ENCODE results near the gene LONRF3.
"Not testable (repeated sequence)": the region's sequence is repeated elsewhere in the genome, so short reads cannot be mapped to it uniquely, and the experiment has no call there.

DNA sequence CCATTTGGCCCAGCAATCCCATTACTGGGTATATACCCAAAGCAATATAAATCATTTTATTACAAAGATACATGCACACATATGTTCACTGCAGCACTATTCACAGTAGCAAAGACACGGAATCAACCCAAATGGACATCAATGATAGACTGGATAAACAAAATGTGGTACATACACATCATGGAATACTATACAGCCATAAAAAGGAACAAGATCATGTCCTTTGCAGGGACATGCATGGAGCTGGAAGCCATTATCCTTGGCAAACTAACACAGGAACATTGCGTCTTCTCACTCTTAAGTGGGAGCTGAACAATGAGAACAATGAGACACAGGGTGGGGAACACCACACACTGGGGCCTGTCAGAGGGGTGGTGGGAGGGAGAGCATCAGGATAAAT is 51.9 kb downstream of the LONRF3 start:
- TF ChIP-seq, protein P1, sequence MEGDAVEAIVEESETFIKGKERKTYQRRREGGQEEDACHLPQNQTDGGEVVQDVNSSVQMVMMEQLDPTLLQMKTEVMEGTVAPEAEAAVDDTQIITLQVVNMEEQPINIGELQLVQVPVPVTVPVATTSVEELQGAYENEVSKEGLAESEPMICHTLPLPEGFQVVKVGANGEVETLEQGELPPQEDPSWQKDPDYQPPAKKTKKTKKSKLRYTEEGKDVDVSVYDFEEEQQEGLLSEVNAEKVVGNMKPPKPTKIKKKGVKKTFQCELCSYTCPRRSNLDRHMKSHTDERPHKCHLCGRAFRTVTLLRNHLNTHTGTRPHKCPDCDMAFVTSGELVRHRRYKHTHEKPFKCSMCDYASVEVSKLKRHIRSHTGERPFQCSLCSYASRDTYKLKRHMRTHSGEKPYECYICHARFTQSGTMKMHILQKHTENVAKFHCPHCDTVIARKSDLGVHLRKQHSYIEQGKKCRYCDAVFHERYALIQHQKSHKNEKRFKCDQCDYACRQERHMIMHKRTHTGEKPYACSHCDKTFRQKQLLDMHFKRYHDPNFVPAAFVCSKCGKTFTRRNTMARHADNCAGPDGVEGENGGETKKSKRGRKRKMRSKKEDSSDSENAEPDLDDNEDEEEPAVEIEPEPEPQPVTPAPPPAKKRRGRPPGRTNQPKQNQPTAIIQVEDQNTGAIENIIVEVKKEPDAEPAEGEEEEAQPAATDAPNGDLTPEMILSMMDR (IDR thresholded peaks at IDR 0.05), result not testable (repeated sequence)
- not testable (repeated sequence) for TF ChIP-seq POLR2AphosphoS5 (IDR thresholded peaks at IDR 0.05)

Data from stomach (tissue), 4 donors.